ENCODE results near the gene ATP6V1G1. TPM values are rescaled to one million over a fixed set of nuclear protein-coding genes. Genes with fewer than 3 reads are reported as not detected.

ATP6V1G1 gene
- total RNA-seq, 1 experiment from 2014 or later, result 172 TPM

DNA sequence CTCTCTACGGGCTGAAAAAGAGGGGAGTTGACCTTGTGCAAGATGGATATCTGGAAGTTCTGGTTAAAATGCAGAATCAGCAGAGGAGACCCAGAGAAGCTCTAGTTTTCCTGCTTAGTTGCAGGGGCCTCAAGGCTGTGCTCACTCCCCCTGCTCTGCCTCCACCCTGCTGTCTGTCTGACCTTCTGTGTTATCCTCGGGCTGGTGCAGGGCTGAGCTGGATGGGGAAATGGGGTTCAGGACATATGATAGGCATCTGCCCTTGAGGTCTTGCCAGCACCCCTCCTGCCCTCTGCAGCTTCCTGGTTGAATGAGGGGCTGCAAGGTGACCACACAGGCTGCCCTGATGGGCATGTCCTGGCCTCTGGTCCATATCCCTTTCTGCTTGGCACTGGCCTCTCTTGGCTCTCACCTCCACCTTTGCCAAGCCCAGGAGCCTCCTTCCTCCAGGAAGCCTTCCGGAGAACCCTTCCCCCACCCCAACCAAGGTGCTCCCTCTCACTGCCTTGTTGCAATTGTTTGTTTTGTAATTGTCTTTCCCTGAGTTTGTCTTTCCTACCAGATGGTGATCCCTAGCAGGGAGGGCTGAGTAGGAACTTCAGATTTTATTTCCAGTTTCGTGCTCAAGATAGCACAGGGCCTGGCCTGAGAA, 24.8 kb downstream of the ATP6V1G1 start:
- DNase-seq (ENCODE audit: low read depth), result no peak

DNA sequence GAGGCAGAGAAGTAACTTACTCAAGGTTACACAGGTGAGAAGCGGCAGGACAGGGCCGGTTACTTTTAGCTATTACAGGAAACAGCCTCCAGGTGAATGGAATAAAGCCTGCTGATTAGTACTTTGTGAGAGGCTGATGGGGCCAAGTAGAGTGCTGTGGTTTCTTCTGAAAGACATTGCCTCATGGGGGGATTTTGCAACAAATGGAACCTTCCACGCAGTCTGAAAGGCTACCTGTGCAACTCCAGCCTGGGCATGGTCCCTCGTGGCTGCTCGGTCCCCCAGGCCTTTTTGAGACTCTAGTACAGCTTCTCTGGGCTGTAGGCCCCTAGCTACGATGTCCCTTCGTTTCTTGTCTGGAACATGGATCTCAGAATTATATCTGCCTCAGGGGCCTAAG, 25.5 kb downstream of the ATP6V1G1 start:
- no peak for DNase-seq (ENCODE audit: low read depth)

GRCh38 chr9:114613919-114614318, 26.4 kb downstream of the ATP6V1G1 start:
- DNase-seq (ENCODE audit: low read depth), result no peak

DNA sequence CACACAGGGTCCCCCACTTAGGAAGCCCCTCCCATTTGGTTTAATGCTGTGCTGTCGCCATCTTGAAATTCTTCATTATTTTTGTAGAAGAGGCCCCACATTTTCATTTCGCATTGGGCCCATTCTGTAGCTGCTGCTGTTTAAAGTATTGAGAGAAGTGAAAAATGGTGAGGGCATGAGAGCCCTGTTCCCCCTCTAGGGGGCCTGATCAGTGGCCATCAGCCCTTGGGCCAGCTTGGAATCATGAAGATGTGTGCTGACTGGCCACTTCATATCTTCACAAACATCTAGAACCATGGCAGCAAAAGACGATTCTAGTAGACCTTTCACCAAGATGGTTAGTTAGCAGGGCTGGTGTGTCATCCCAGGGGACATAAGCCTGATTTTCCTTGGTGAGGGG, 26.8 kb downstream of the ATP6V1G1 start:
- no peak for DNase-seq (ENCODE audit: low read depth)

GRCh38 chr9:114616684-114617520, 29.3 kb downstream of the ATP6V1G1 start:
- DNase-seq (ENCODE audit: low read depth), result no peak

GRCh38 chr9:114619191-114619761, 31.7 kb downstream of the ATP6V1G1 start:
- no peak for DNase-seq (ENCODE audit: low read depth)

GRCh38 chr9:114621561-114621960, 34.0 kb downstream of the ATP6V1G1 start:
- DNase-seq (ENCODE audit: low read depth), result no peak

DNA sequence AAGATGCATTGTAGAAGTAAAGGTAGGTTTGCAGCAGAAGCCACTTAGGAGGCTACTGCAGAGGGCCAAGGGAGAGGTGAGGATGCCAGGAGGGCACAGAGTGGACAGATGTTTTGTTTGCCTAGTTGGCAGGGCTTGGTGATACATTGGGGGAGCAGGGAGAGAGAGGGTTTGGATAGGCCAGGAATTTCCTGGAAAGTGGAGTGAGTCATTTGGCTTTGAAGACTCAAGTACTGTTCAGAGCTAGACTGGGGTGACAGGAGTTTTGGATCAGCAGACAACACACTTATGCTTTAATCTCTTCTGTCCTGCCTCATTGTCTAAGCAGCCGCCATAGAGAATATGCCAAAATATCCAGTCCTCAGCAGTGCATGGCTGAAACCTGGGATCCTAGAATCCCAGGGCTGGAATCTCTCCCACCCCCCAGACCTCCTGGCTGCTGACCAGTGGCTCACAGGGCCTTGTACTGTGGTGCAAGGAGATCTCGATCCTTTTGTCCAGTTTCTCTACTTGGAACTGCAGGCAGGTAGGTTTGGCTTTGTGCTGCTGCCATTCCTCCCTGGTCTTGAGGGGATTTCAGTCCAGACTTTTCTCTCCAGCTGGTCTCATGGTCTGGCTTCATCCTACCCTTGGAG, 34.5 kb downstream of the ATP6V1G1 start:
- peak; percentile 80 for DNase-seq (ENCODE audit: low read depth)

GRCh38 chr9:114624677-114625076, 37.1 kb downstream of the ATP6V1G1 start:
- DNase-seq (ENCODE audit: low read depth), result no peak

DNA sequence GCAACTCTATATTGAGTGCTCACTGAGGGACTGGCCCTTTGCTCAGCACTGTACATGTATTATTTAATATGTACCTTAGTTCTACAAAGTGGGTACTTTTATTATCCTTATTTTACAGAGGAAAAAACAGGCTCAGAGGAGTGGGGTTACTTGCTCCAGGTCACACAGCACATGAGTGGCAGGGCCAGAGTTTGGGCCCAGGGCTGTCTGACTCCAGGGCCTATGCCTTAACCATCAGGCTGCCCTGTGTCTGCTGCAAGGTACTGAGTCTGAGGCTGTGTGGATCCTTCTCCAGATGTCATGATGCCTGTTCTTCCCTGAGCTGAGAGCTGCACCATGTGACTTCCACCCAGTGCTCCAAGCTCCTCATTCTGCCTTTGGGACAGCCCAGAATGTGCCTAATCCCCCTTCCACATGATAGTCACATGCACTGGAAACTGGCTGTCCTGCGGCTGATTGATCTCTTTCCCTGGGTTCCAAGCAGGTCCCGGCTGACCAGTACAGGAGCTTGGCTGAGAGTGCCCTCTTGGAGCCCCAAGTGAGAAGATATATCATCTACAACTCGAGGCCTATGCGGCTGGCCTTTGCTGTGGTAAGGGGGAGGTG, 38.9 kb downstream of the ATP6V1G1 start:
- DNase-seq (ENCODE audit: low read depth), result no peak

DNA sequence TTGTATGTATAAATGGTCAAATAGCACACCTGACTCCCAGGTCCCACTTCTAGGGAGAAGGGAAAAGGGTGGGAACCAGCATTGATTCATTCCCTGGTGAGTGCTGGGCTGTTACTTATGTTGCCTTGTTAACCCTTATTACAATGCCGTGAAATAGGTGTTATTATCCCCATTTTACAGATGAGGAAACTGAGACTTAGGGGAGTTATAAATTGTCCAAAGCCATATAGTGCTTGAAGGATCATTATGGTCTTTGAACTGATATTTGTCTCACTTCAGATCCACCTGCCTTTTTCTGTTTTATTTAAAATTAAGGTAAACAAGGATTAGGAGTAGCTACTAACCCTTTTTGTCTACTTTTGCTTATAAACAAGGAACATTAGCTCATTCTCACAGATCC, 40.0 kb downstream of the ATP6V1G1 start:
- DNase-seq (ENCODE audit: low read depth), result no peak

GRCh38 chr9:114629563-114630090, 42.1 kb downstream of the ATP6V1G1 start:
- DNase-seq (ENCODE audit: low read depth), result no peak

- DNase-seq (ENCODE audit: low read depth), result no peak
Observed at GRCh38 chr9:114631166-114631565, 43.6 kb downstream of the ATP6V1G1 start.

DNA sequence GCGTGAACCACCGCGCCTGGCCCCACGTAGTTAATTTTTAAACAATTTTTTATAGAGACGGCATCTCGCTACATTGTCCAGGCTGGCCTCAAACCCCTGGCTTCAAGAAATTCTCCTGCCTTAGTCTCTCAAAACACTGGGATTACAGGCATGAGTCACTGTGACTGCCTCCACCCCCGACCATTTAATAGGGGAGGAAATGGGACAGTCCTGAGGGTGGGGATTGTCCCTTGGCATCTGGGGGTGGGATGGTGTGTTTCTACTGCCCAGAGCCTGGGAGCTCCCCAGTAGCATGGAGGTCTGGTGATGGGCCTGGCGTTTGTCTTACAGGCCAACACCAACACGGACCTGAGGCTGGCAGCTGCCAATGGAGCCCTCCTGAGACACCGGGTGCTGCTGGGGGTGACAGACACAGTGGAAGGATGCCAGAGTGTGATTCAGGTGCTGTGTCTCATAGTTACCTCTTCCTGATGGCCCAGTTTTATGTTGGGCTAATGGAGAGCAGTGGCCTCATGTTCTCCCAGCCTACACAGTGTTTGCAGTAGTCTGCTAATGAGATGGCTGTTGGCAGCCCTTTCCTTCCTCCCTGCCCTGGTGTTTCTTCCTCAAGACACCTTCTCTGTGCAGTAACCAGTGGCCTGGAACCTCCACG, 46.0 kb downstream of the ATP6V1G1 start:
- DNase-seq (ENCODE audit: low read depth), result peak; percentile 61

GRCh38 chr9:114634387-114634786, 46.8 kb downstream of the ATP6V1G1 start:
- no peak for DNase-seq (ENCODE audit: low read depth)

DNA sequence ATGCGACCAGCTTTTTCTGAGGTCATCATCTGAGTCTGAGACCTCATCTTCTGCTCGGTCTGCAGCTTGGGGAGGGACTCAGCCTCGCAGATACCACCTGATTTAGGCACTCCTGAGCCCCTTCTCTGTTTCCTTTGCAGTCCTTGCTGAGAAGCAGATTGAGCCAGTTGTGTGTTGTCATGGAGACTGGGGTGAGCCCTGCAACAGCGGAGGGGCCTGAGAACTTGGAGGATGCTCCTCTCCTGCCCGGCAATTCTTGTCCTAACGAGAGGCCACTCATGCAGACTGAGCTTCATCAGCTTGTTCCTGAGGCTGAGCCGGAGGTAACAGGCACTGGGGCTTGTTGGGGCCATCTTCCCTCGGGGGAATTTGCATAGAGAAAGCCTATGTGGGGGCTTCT, 50.8 kb downstream of the ATP6V1G1 start:
- no peak for DNase-seq (ENCODE audit: low read depth)

- no peak for DNase-seq (ENCODE audit: low read depth)
Observed at GRCh38 chr9:114641967-114642366, 54.4 kb downstream of the ATP6V1G1 start.

DNA sequence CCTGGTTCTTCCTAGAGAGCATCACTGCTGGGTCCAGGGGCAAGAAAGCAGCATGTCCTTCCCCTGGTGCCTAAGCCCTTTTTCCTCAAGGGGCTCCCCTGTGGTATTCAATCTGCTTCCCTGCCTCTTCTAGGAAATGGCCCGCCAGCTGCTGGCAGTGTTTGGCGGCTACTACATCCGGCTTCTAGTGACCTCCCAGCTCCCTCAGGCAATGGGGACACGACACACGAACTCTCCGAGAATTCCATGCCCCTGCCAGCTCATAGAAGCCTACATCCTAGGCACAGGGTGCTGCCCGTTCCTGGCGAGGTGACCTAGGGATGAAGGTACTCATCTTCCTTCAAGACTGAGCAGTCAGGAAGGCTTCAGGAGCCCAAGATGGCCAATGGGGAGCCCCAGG, 55.4 kb downstream of the ATP6V1G1 start:
- DNase-seq (ENCODE audit: low read depth), result no peak

DNA sequence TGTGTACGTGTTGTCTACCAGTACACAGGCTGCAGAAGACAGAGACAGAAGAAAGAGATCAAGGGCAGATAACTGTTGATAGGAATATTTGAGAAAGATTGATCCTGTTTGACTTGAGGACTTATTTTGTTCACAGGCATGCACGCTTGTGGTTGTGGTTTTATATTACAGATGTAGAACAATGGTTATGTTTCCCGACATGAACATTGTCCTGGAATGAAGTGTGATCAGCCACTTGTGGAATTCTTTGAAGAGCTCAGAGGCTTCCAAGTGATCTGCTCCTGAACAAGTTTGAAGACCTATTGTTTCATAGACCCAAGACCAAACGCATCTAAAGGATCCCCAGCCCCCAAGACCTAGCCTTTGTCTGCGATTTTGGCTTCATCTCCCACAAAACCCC, 56.3 kb downstream of the ATP6V1G1 start:
- DNase-seq (ENCODE audit: low read depth), result no peak

All from Daoy (cell line).